NCI-H446 treated with DMSO at 0.1 percent for 48 hours (cell line): ENCODE results near the gene BLOC1S5.
"Not testable (repeated sequence)": the region's sequence is repeated elsewhere in the genome, so short reads cannot be mapped to it uniquely, and the experiment has no call there.

Source experiments
- DNase-seq: peaks from one replicate; lab custom pipeline; 2025; lab: John Stamatoyannopoulos, UW

Gene BLOC1S5

DNA sequence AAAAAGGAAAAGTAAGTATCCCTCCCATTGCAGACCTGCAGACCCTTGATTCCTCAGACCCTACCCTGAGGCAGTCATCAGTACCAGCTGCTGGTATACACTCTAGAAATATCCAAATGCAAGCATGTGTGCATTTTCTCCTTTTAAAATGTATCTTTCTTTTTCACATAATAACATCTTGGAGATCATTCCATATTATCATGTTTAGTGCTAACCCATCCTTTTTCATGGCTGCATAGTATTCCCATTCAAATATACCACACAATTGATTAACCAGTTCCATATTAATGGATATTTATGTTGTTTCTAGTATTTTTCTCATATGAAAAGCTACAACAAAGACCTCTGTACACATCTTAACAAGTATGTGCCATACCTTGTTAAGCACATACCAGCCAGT lies 70.8 kb downstream of the BLOC1S5 start:
- DNase-seq = no peak

DNA sequence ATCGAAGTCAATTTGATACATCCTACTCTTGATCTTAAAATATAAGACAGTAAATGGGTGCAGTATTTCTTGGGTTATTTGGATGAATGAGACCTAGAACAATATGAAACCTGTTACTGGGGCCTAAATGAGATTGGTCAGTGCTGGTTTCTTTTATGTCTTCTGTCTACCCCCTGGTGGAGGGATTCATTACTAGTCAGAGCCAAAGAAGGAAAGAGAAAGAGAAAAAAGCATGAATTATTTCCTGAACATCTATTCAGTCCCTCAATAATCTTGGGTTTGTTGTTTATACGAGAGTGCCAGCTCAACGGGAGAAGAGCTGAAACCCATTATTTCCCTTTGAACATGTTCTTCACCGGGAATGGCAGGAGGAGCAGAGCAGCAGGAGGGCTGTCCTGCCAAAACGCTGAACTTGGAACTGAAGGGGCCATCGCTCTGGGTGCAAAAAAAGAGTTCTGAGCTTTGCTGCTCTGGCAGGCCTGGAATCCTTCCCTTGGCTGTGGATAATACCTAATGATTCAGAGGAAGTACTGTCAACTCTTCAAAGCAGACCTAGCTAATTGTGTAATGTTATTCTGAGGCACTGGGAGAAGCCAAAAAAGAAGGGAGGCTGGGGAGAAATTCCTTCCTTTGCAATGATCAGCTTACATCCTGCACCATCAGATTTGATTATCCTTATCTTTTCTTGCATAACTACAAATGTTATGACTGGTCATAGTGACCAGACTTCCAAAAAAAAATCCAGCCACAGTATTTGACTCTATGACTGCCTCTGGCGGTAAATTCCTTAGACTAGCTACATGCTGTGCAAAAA lies 72.0 kb downstream of the BLOC1S5 start:
- DNase-seq = no peak

DNA sequence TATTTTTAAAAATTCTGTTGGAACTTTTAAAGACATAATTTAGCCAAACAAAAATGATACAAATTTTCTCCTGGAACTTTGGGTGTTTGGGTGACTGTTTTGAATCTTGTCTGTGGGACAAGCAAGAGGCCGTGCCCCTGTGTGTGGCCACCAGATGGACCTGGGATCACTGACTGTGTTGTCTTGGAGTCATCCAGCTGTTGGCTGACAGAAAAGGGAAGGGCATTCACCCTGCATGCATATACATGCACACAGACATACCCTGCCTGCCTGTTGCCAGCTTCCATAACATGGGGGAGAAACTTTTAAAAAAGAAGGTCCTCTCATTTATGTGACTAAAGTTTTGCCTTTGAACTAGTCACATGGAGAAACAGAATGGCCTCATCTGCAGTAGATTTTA lies 72.7 kb downstream of the BLOC1S5 start:
- DNase-seq = no peak

DNA sequence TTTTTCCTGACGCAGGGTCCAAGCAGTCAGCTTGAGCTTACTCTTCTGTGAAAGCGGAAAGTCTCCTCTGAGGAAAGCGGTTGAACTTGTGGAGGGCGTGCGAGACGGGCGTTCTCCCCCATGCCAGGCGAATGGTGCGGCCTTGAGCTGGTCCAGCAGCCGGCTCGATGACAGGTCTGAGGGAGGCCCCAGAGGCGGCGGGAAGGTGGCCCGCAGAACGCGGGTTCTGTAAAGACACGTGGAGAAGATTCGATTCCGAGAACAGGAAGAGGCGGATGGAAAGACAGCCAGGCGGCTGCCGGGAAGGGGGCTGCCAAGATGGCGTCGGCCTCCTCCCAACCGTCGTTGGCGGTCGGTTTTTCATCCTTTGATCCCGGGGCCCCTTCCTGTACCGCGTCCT lies 78.0 kb downstream of the BLOC1S5 start:
- DNase-seq = no peak

DNA sequence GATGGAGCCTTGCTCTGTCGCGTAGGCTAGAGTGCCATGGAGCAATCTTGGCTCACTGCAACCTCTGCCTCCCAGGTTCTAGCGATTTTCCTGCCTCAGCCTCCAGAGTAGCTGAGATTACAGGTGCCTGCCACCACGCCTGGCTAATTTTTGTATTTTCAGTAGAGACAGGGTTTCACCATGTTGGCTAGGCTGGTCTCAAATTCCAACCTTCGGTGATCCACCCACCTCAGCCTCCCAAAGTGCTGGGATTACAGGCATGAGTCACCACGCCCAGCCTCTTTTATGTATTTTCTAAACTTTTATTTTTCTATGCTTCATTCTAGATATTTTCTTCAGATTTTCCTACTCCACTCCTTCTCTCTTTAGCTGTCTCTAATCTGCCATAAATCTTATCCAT lies 80.2 kb downstream of the BLOC1S5 start:
- not testable (repeated sequence) for DNase-seq

DNA sequence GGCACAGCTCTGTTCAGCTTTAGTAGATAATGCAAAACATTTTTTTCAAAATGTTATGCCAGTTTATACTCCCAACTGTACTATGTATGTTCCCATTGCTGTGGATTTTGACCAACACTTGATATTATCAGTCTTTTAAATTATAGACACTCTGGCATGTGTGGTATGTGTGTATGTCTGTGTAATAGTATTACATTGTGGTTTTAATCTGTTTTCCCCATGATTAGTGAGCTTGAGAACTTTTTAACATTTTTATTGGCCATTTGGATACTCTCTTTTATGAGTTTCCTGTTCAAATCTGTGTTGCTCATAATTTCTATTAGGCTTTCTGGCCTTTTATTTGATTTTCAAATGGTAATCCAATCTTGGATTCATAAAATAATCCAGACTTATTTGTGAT lies 84.4 kb downstream of the BLOC1S5 start:
- no peak for DNase-seq

DNA sequence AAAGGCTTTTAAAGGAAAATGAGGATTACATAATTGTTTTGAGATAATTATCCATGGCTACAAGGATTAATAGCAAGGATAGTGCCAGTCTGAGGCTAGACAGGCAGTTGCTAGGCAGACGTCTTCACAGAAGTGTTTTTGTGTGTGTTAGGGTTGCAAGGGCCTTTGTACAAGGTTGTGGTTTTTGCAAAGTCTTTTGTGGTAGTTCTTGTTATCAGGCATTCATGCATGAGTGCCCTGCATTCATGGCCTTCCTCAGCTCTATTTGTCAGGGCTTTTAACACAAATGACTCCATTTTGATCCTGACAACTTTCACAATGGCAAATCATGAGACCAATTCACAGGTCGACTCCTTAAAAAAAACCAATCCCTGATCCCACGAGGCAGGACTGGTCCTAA lies 85.5 kb downstream of the BLOC1S5 start:
- no peak for DNase-seq

DNA sequence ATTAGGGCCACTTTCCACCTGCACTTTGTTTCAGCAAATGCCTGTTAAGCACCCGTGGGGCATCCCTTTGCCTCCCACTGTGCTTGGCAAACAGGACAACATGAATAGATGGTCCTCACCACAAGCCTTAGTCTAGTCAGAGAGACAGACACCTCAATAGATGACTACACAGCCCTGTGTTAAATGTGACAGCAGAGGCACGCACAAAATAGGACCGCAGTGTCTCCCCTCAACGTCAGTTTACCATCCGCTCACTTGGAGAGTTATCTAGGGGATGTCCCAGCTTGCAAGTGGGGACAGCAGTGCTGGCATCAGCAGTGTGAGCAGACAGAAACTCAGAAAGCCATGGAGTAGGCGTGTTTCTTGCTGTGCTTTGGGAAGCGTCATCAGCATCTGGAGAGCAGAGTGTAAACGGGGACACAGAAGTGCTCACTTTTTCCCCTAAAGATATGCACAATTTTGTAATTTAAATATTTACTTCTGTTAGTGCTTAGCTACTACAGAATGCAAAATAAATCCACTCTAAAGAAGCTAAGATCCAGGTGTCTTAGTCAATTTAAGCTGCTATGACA lies 87.6 kb downstream of the BLOC1S5 start:
- DNase-seq = no peak

DNA sequence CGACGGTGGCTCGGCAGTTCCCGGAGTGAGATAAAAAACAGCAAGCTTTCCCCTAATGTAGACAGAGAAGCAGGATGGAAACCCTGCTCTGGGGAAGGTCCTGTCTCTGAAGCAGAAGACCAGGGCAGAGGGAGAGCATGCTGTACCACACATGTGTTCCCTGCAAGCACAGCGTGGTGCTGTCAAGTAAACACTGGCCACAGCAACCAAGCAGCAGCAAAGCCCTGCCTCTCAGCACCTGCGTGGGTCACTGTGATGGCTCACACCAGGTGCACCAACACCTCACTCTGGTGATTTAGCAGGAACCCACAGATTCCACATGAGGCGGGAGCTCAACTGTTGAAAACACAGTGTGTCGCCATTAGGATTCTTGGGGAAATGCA lies 88.4 kb downstream of the BLOC1S5 start:
- DNase-seq = no peak

DNA sequence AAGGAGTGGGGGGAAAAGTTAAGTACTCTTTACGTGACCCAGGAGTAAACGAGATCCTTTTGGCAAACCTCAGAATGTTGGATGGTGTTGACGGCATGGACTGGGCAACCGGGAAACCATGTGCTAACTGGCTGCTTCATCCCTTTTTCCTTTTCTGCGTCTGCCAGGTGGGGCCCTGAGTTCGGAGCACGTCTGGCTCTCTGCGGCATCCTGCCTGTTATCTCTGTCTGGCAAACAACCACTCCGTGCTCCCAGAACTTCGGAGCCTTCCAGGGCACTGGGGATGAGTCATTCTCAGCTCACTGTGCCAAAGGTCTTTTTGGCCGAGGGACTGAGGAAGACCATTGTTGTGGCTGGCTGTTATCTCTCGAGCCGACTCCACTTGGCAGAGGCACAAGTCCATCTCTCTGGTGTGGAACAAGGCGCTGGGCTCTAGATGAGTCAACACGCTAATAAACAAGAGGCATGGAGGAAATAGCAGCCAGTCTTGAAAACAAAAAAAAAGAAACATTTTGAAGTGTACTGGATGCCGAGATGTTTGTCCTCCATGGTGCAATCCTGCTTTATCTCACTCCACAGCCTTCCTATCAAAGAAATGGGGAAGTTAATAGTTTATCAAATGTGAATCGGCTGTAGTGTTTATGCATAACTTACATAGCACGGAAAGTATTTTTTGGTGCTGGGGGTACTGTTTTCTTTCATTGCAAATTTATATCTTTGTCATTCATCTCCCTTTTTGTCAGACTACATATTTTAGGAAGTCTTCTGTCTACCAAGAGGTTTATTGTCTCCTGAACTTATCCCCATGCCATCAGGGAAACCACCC lies 89.0 kb downstream of the BLOC1S5 start:
- peak; percentile 50 for DNase-seq

DNA sequence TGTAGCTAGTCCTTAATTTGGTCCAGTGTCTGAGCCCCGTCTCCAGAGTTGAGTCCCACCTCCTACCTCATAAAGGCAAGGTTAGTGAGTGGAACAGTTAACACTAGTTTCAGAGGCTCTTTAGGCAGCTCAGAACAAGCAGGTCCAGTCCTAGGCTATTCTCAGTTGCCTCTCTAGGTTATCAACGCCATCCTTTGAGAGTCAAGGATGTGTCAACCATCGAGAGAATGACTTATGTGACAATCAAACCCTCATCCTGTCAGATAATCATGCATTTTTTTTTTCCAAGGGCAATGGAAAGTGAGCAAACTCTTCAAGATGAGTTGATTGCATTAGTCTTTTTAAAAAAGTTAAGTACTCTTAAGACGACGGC lies 89.6 kb downstream of the BLOC1S5 start:
- DNase-seq = no peak

DNA sequence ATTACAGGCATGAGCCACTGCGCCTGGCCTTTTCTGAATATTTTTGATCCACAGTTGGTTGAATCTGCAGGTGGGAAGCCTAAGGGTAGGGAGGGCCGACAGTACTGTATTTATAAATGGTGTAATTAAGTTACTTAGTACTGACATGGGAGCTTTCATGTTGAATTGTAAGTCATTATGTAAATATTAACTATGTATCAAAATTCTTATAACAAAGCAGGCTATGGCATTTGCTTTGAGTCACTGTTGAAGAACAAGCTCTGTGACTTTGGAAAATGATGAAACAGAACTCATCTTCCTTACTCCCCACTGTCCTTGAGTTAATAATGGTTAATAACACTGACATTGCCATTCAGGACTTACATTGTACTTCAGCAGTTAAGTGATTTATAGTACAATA lies 90.6 kb downstream of the BLOC1S5 start:
- no peak for DNase-seq

DNA sequence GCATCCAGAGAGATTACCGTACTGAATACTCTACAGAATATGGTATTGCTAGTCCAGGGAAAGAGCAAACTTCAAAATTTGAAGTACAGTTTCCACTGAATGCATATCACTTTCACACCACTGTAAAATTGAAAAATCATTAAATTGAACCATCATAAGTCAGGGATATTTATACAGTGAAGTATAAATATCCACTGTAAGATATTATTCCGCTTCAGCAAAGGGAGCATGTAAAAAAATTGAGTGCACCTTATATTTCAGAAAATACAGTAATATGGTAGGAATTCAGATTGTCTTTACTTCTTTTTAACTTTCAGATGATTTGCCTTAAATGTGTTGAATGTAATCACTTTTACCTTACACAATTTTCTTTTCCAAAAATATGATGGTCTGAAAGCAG lies 92.7 kb downstream of the BLOC1S5 start:
- DNase-seq = no peak

DNA sequence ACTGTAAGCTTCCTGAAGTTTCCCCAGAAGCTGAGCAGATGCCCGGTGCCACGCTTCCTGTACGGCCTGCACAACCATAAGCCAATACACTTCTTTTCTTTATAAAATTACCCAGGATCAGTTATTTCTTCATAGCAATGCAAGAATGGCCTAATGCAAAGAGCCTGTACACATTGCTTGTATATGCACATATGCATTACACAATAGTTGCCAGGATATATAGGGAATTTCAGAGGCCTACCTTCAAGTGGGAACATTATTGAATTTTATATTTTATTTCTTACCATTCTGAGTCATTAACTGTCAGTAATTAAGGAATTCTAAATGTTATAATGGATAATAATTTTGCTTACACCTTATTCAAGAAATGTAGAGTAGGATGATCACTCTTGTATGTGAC lies 93.6 kb downstream of the BLOC1S5 start:
- DNase-seq = no peak
